ENCODE data around the gene MISP.

- TF ChIP-seq RNF2 (IDR thresholded peaks at IDR 0.05; ENCODE audit: borderline replicate concordance, low read depth) (no peak), JUN (IDR thresholded peaks at IDR 0.05) (no peak)
- TF ChIP-seq, protein P1, sequence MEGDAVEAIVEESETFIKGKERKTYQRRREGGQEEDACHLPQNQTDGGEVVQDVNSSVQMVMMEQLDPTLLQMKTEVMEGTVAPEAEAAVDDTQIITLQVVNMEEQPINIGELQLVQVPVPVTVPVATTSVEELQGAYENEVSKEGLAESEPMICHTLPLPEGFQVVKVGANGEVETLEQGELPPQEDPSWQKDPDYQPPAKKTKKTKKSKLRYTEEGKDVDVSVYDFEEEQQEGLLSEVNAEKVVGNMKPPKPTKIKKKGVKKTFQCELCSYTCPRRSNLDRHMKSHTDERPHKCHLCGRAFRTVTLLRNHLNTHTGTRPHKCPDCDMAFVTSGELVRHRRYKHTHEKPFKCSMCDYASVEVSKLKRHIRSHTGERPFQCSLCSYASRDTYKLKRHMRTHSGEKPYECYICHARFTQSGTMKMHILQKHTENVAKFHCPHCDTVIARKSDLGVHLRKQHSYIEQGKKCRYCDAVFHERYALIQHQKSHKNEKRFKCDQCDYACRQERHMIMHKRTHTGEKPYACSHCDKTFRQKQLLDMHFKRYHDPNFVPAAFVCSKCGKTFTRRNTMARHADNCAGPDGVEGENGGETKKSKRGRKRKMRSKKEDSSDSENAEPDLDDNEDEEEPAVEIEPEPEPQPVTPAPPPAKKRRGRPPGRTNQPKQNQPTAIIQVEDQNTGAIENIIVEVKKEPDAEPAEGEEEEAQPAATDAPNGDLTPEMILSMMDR (IDR thresholded peaks at IDR 0.05): no peak
Measured at GRCh38 chr19:781800-782184, 30.9 kb downstream of the MISP start.
